B cell (primary cell): ENCODE data around the gene CHCHD6. TPM values are rescaled to one million over a fixed set of nuclear protein-coding genes. Genes with fewer than 3 reads are reported as not detected.

Experiments used
- ATAC-seq: fragments of 200-7000 bp; cut with Tn5 transposase; one replicate; pipeline ENCODE4 v1.10.0; 2021; ENCODE audit warnings: low read depth, mild to moderate bottlenecking, moderate number of reproducible peaks, moderate library complexity
- CTCF ChIA-PET: fragments of 350-600 bp; sonication (Branson Sonifier 250); formaldehyde crosslinking; loops from one replicate; lab custom pipeline; 2021; ENCODE audit warnings: antibody characterized with exemption, inconsistent platforms; lab: Charles Lee
- POLR2A ChIA-PET: fragments of 350-600 bp; sonication (Branson Sonifier 250); formaldehyde crosslinking; loops from one replicate; lab custom pipeline; 2021; ENCODE audit warnings: antibody characterized with exemption; lab: Charles Lee
- DNase-seq: peaks from one replicate; pipeline ENCODE4 v3.0.0; 2013
- H2AFZ ChIP-seq: 2 replicates; pipeline ENCODE4 v1.6.1; 2012; ENCODE audit warnings: mild to moderate bottlenecking, low read depth, low read length; ENCODE audit not compliant: insufficient read depth, poor library complexity, severe bottlenecking
- H3K27ac ChIP-seq, 2 donors: 1 replicate in 1 of 2; 2 replicates in 1 of 2; pipeline ENCODE4 v1.5.1; 2012 to 2013; ENCODE audit warnings: low read length in 2 of 2, mild to moderate bottlenecking in 2 of 2, moderate library complexity in 1 of 2
- H3K27me3 ChIP-seq, 4 experiments: fragments of 200-600 bp in 1 of 4; sonication (generic) in 1 of 4; replicated peaks in 1 of 4; 1 replicate in 2 of 4; 2 replicates in 2 of 4; pipeline versions ENCODE4 v1.6.1 to v1.7.0; 2013 to 2016; ENCODE audit warnings: low read length in 3 of 4, mild to moderate bottlenecking in 2 of 4, mixed read lengths in 1 of 4, moderate library complexity in 1 of 4; ENCODE audit not compliant: insufficient read depth in 4 of 4, control insufficient read depth in 3 of 4; ENCODE audit errors: control extremely low read depth in 1 of 4
- H3K36me3 ChIP-seq, 2 experiments: replicated peaks in 1 of 2; 1 replicate in 1 of 2; 2 replicates in 1 of 2; pipeline versions ENCODE4 v1.6.1 to v1.7.1; 2013; ENCODE audit warnings: low read length in 1 of 2; ENCODE audit not compliant: insufficient read depth in 2 of 2, control insufficient read depth in 1 of 2; ENCODE audit errors: control extremely low read depth in 1 of 2, extremely low read depth in 1 of 2
- H3K4me1 ChIP-seq, 2 donors: fragments of 200-600 bp in 1 of 2; sonication (generic) in 1 of 2; 1 replicate in 1 of 2; 2 replicates in 1 of 2; pipeline versions ENCODE4 v1.5.1 to v1.6.1; 2013 to 2017; ENCODE audit warnings: low read length in 2 of 2; ENCODE audit not compliant: control insufficient read depth in 2 of 2, insufficient read depth in 2 of 2
- H3K4me2 ChIP-seq: replicated peaks from 2 replicates; pipeline ENCODE3; 2012; ENCODE audit warnings: mild to moderate bottlenecking, low read depth, low read length; ENCODE audit not compliant: poor library complexity, severe bottlenecking
- H3K4me3 ChIP-seq, 5 experiments: fragments of 200-600 bp in 1 of 5; sonication (generic) in 1 of 5; 1 replicate in 3 of 5; 2 replicates in 2 of 5; pipeline versions ENCODE4 v1.5.1 to v1.7.0; 2011 to 2016; ENCODE audit warnings: low read length in 4 of 5, mild to moderate bottlenecking in 4 of 5, low read depth in 2 of 5, control low read depth in 1 of 5, moderate library complexity in 1 of 5; ENCODE audit not compliant: insufficient read depth in 1 of 5; ENCODE audit errors: control extremely low read depth in 1 of 5, extremely low read depth in 1 of 5
- H3K79me2 ChIP-seq: fragments of 200-600 bp; sonication (generic); one replicate; pipeline ENCODE4 v1.6.0; 2016; ENCODE audit warnings: low read length; ENCODE audit not compliant: control insufficient read depth, insufficient read depth
- H3K9ac ChIP-seq: fragments of 200-600 bp; sonication (generic); 2 replicates; pipeline ENCODE4 v1.6.1; 2017; ENCODE audit warnings: mild to moderate bottlenecking, low read length, moderate library complexity
- H3K9me3 ChIP-seq, 3 donors: one replicate each; pipeline versions ENCODE4 v1.6.1 to v1.7.1; 2013; ENCODE audit warnings: low read length in 2 of 3; ENCODE audit not compliant: control insufficient read depth in 2 of 3, insufficient read depth in 1 of 3; ENCODE audit errors: control extremely low read depth in 1 of 3
- H4K20me1 ChIP-seq: 2 replicates; pipeline ENCODE4 v1.6.0; 2012; ENCODE audit warnings: mild to moderate bottlenecking, low read length; ENCODE audit not compliant: insufficient read depth, control insufficient read depth, poor library complexity, severe bottlenecking
- H3K27ac Mint-ChIP-seq: one replicate; pipeline ENCODE4 v1.8.0; 2021; ENCODE audit warnings: mixed read lengths
- H3K27me3 Mint-ChIP-seq: one replicate; pipeline ENCODE4 v1.8.0; 2021; ENCODE audit warnings: mixed read lengths
- H3K4me1 Mint-ChIP-seq: one replicate; pipeline ENCODE4 v1.8.0; 2021; ENCODE audit warnings: mixed read lengths
- H3K4me3 Mint-ChIP-seq: one replicate; pipeline ENCODE4 v1.8.0; 2021; ENCODE audit warnings: mixed read lengths
- H3K9me3 Mint-ChIP-seq: one replicate; pipeline ENCODE4 v1.8.0; 2022; ENCODE audit warnings: mixed read lengths; ENCODE audit not compliant: insufficient read depth
- EZH2 ChIP-seq: IDR thresholded peaks from 2 replicates; pipeline ENCODE4 v1.6.1; 2012; ENCODE audit warnings: borderline replicate concordance, low read depth, mild to moderate bottlenecking, moderate library complexity, low read length; ENCODE audit not compliant: insufficient read depth, poor library complexity, severe bottlenecking
- WGBS: methylation state at CpG from one replicate; pipeline ENCODE4 v1.1.5; 2013; ENCODE audit warnings: missing lambda C conversion rate; ENCODE audit not compliant: insufficient coverage; 5-methylcytosine and 5-hydroxymethylcytosine counted together
- intact Hi-C: fragments of 100-400 bp; cut with micrococcal nuclease; formaldehyde crosslinking; loops from one replicate; pipeline ENCODE4 v1.10.0; 2022
- polyA plus RNA-seq: library from polyadenylated mRNA; depleted of rRNA; stranded (reverse); fragments of >200 nt; gene quantifications from 2 replicates; pipeline ENCODE4 v1.2.3, GENCODE V29; 2012
- total RNA-seq, 2 donors: library from RNA; stranded (reverse); fragments of 120-200 nt in 1 of 2; gene quantifications; 1 replicate in 1 of 2; 2 replicates in 1 of 2; pipeline versions ENCODE4 v1.2.3 to v1.2.4, GENCODE V29; 2013 to 2022
- TF ChIP-seq, protein P1 (sequence below): fragments of 200-600 bp; IDR thresholded peaks from one replicate; pipeline ENCODE4 v1.8.0; 2022; ENCODE audit warnings: antibody characterized with exemption, mild to moderate bottlenecking

Gene CHCHD6
- total and polyA plus RNA-seq, 2 donors (not counting 1 experiment from before 2014, with no cell fraction given), result 8.0 to 13.5 TPM

DNA sequence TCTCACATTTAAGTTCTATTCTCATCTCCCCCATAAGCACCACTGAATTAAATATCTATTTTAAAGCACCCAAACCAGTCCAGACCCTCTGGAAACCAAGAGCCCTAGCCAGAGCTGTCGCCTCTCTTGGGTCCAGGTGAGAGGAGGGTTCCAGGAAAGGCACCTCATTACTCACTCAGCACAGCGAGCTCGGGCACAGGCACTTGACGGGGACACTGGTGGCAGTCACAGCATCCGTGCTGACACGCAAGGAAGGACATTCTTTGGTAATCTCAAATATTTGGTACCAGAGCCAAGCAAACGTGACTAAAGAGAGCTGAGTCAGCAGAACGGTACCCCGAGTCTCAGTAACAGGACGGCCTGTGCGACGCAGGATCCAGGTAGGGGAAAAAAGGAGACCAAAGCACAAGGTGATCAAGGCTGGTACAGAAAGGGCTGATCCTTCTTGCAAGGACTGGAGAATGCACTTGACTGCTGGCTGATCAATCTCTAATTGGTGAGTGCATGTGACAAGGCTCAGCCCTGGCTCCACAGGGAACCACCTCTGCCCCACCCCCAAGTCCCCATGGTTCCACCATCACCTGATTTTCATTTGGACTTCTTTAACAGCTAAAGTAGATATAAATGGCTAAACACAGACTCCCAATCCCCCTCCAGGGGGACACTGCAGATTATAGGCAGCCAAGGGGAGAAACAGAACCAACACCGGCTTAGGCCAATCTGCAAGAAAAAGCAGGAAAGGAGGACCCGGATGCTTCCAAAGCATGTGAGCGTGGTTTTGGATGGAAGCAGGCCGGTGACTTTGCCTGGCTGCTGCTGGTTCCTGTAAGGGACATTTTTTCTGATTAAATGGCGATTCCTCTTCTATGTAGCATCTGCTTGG, 61.4 kb downstream of the CHCHD6 start:
- H3K9ac ChIP-seq, result no peak overlapping the region
- no peak overlapping the region for H3K4me3 ChIP-seq
- H3K27ac Mint-ChIP-seq, result no peak overlapping the region
- ATAC-seq, result no peak
- peaks cover 9% of the 10 kb centered on the region for H3K9me3 Mint-ChIP-seq
- no peaks in the 10 kb centered on the region for H3K79me2 ChIP-seq
- 96% methylated on average over 16 of the region's 17 CpGs for WGBS
- H3K4me1 Mint-ChIP-seq, result no peaks in the 10 kb centered on the region
- POLR2A ChIA-PET, result no interaction called here
- H3K27me3 ChIP-seq, result no peaks in the 10 kb centered on the region
- CTCF ChIA-PET, result interaction anchor here (2.1 kb wide), 1 partner anchor 13 kb away, joined by 5 read pairs; no protein-coding TSS in a partner anchor
- H3K4me3 Mint-ChIP-seq, result no peak overlapping the region
- no peaks in the 10 kb centered on the region for H3K36me3 ChIP-seq
- intact Hi-C loops, result no loop called here
- H3K9me3 ChIP-seq, result peaks cover 0 to 8% (median 4%) of the 10 kb centered on the region in 3 donors
- no peaks in the 10 kb centered on the region for H3K27me3 Mint-ChIP-seq
- H2AFZ ChIP-seq, result no peak overlapping the region
- no peaks in the 10 kb centered on the region for H4K20me1 ChIP-seq
- no peak for DNase-seq
- H3K4me1 ChIP-seq, result no peaks in the 10 kb centered on the region
- TF ChIP-seq, protein P1, sequence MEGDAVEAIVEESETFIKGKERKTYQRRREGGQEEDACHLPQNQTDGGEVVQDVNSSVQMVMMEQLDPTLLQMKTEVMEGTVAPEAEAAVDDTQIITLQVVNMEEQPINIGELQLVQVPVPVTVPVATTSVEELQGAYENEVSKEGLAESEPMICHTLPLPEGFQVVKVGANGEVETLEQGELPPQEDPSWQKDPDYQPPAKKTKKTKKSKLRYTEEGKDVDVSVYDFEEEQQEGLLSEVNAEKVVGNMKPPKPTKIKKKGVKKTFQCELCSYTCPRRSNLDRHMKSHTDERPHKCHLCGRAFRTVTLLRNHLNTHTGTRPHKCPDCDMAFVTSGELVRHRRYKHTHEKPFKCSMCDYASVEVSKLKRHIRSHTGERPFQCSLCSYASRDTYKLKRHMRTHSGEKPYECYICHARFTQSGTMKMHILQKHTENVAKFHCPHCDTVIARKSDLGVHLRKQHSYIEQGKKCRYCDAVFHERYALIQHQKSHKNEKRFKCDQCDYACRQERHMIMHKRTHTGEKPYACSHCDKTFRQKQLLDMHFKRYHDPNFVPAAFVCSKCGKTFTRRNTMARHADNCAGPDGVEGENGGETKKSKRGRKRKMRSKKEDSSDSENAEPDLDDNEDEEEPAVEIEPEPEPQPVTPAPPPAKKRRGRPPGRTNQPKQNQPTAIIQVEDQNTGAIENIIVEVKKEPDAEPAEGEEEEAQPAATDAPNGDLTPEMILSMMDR, result no peak
- TF ChIP-seq EZH2, result no peak
- H3K27ac ChIP-seq, result no peak overlapping the region
- no peak overlapping the region for H3K4me2 ChIP-seq

DNA sequence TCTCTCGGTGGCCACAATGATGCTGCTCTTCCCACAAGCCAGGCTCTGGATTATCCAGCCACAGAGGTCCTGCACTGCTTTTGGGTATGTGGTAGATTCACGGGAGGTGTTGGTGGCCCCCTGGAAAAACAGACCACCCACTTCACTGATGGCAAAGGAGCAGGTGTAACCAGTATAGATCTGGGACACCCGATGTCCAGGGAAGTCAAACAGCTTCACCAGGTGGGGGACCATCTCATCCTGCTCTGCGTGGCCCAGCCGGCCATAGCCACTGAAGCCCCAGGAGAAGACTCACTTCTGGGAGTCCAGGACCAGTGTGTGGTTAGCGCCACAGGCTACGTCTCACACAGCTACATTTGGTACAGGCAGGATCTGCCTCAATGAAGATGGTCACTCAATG, 62.6 kb downstream of the CHCHD6 start:
- CTCF ChIA-PET, result no interaction called here
- H3K4me3 Mint-ChIP-seq, result no peak overlapping the region

More for the DNA sequence above, 62.6 kb downstream of the CHCHD6 start:
- Mint-ChIP-seq H3K27ac (no peak overlapping the region), H3K27me3 (no peaks in the 10 kb centered on the region), H3K9me3 (peaks cover 12% of the 10 kb centered on the region), H3K4me1 (no peaks in the 10 kb centered on the region)
- Histone ChIP-seq H3K4me2 (no peak overlapping the region), H3K9me3 (peaks cover 0 to 12% (median 4%) of the 10 kb centered on the region in 3 donors), H3K9ac (no peak overlapping the region), H3K4me1 (no peaks in the 10 kb centered on the region), H3K36me3 (no peaks in the 10 kb centered on the region), H2AFZ (no peak overlapping the region), H3K4me3 (no peak overlapping the region), H3K27ac (no peak overlapping the region), H4K20me1 (no peaks in the 10 kb centered on the region), H3K79me2 (no peaks in the 10 kb centered on the region), H3K27me3 (no peaks in the 10 kb centered on the region)
- TF ChIP-seq EZH2, result no peak
- TF ChIP-seq, protein P1, result no peak
- DNase-seq, result no peak
- intact Hi-C loops, result no loop called here
- 95% methylated on average over 6 of the region's 7 CpGs for WGBS
- no peak for ATAC-seq
- POLR2A ChIA-PET, result no interaction called here
